Measurements from ENCODE around the gene HEPACAM2. TPM values are rescaled to one million over a fixed set of nuclear protein-coding genes. Genes with fewer than 3 reads are reported as not detected.

HEPACAM2 gene
- polyA plus RNA-seq, 1 experiment, result not detected

GRCh38 chr7:93235541-93235940 is 9.3 kb upstream of the HEPACAM2 start:
- no peak overlapping the region for H3K4me3 ChIP-seq (ENCODE audit: low read depth, low read length)
- no peak for DNase-seq (ENCODE audit: low read depth)
- no peaks in the 10 kb centered on the region for H3K27me3 ChIP-seq (ENCODE audit: control insufficient read depth, insufficient read depth, low read length)
- ChIA-PET POLR2A (no interaction called here), CTCF (interaction anchor here (1.9 kb wide), 1 partner anchor 315 kb away, joined by 4 read pairs; no protein-coding TSS in a partner anchor)
- H3K36me3 ChIP-seq (ENCODE audit: control insufficient read depth, insufficient read depth, low read length), result no peaks in the 10 kb centered on the region
- no peak for TF ChIP-seq CTCF (IDR thresholded peaks at IDR 0.05; ENCODE audit: insufficient read depth, low read depth, low read length)

GRCh38 chr7:93232673-93233018 is 6.4 kb upstream of the HEPACAM2 start:
- POLR2A ChIA-PET, result no interaction called here
- CTCF ChIA-PET, result interaction anchor here (0.6 to 1.9 kb wide), 5 partner anchors 9 to 318 kb away, joined by 3 to 15 read pairs (median 5); no protein-coding TSS in a partner anchor

GRCh38 chr7:93231799-93232672 is 5.8 kb upstream of the HEPACAM2 start, which contains the start of gene VPS50:
Gene VPS50, plus strand, starts transcription at chr7:93232366. Its CDS starts 102 bp downstream, at chr7:93232468.
- 0 out of 2 replicates have a peak, but pooled peaks cover 1% of the 10 kb centered on the region for H3K27me3 ChIP-seq (ENCODE audit: control insufficient read depth, insufficient read depth, low read length)
- POLR2A ChIA-PET, result interaction anchor here (0.6 kb wide), 1 partner anchor 84 kb away, joined by 11 read pairs; no protein-coding TSS in a partner anchor
- TF ChIP-seq CTCF (IDR thresholded peaks at IDR 0.05; ENCODE audit: insufficient read depth, low read depth, low read length), result no peak
- H3K36me3 ChIP-seq (ENCODE audit: control insufficient read depth, insufficient read depth, low read length), result no peaks in the 10 kb centered on the region
- DNase-seq (ENCODE audit: low read depth), result peak; percentile 88
- peak within 1 kb of the TSS; percentile 89 for H3K4me3 ChIP-seq (ENCODE audit: low read depth, low read length)
- CTCF ChIA-PET, result interaction anchor here (0.7 to 1.9 kb wide), 5 partner anchors 10 to 319 kb away, joined by 3 to 15 read pairs (median 5); no protein-coding TSS in a partner anchor

More at GRCh38 chr7:93232673-93233018, 6.4 kb upstream of the HEPACAM2 start:
- 0 out of 2 replicates have a peak, but pooled peaks cover 1% of the 10 kb centered on the region for H3K27me3 ChIP-seq (ENCODE audit: control insufficient read depth, insufficient read depth, low read length)
- no peaks in the 10 kb centered on the region for H3K36me3 ChIP-seq (ENCODE audit: control insufficient read depth, insufficient read depth, low read length)
- peak overlapping the region; percentile 89 for H3K4me3 ChIP-seq (ENCODE audit: low read depth, low read length)
- no peak for TF ChIP-seq CTCF (IDR thresholded peaks at IDR 0.05; ENCODE audit: insufficient read depth, low read depth, low read length)
- DNase-seq (ENCODE audit: low read depth), result no peak

GRCh38 chr7:93231259-93231658 is 5.0 kb upstream of the HEPACAM2 start:
- peaks cover 2% of the 10 kb centered on the region; the same call in 1 of the 2 replicates for H3K27me3 ChIP-seq (ENCODE audit: control insufficient read depth, insufficient read depth, low read length)
- ChIA-PET CTCF (interaction anchor here (0.7 to 1.9 kb wide), 3 partner anchors 10 to 139 kb away, joined by 3 to 5 read pairs (median 3); no protein-coding TSS in a partner anchor), POLR2A (no interaction called here)
- no peak overlapping the region for H3K4me3 ChIP-seq (ENCODE audit: low read depth, low read length)
- no peak for DNase-seq (ENCODE audit: low read depth)
- no peak for TF ChIP-seq CTCF (IDR thresholded peaks at IDR 0.05; ENCODE audit: insufficient read depth, low read depth, low read length)
- H3K36me3 ChIP-seq (ENCODE audit: control insufficient read depth, insufficient read depth, low read length), result no peaks in the 10 kb centered on the region

- TF ChIP-seq CTCF (IDR thresholded peaks at IDR 0.05; ENCODE audit: insufficient read depth, low read depth, low read length), result peak; percentile 67
- Histone ChIP-seq H3K4me3 (ENCODE audit: low read depth, low read length) (no peak overlapping the region), H3K36me3 (ENCODE audit: control insufficient read depth, insufficient read depth, low read length) (no peaks in the 10 kb centered on the region), H3K27me3 (ENCODE audit: control insufficient read depth, insufficient read depth, low read length) (peaks cover 3% of the 10 kb centered on the region; the same call in 1 of the 2 replicates)
- CTCF ChIA-PET, result interaction anchor here (1.0 to 3.7 kb wide), 11 partner anchors 11 to 146 kb away, joined by 3 to 22 read pairs (median 4); no protein-coding TSS in a partner anchor
- POLR2A ChIA-PET, result no interaction called here
- DNase-seq (ENCODE audit: low read depth), result no peak
Measured at GRCh38 chr7:93228302-93228701, 2.0 kb upstream of the HEPACAM2 start.

Measured in BJ (cell line).